ENCODE data around the gene CHGA. TPM values are rescaled to one million over a fixed set of nuclear protein-coding genes. Genes with fewer than 3 reads are reported as not detected.

Gene CHGA
- total RNA-seq, 1 donor from 2014 or later = not detected

GRCh38 chr14:92958373-92959188 lies 35.6 kb downstream of the CHGA start:
- Mint-ChIP-seq H3K36me3 (ENCODE audit: low read depth) (no peaks in the 10 kb centered on the region), H3K27me3 (ENCODE audit: insufficient read depth) (no peaks in the 10 kb centered on the region), H3K4me1 (ENCODE audit: low read depth) (no peaks in the 10 kb centered on the region), H3K9me3 (no peaks in the 10 kb centered on the region), H3K27ac (no peak overlapping the region), H3K4me3 (no peak overlapping the region)
- intact Hi-C loops (cut with micrococcal nuclease) = no loop called here
- no peak for DNase-seq (ENCODE audit: low spot score)

DNA sequence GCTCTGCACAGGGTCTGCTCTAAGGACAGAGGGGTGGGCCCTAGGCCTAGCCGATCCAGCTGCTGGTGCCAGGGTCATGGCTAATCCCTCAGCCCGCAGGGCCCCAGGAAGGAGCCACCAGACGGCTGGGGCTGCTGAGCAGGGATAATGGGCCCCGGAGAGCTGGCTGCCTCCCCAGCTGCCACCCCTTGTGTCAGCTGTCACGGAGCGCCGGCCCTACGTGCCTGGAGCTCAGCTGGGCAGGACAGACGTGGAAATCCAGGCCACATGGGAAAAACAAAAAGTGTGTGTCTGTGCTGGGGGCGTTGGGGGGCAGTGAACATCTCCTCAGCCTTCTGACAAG lies 36.2 kb downstream of the CHGA start:
- no peaks in the 10 kb centered on the region for H3K27me3 Mint-ChIP-seq (ENCODE audit: insufficient read depth)
- DNase-seq (ENCODE audit: low spot score) = no peak
- no peaks in the 10 kb centered on the region for H3K36me3 Mint-ChIP-seq (ENCODE audit: low read depth)
- no peaks in the 10 kb centered on the region for H3K4me1 Mint-ChIP-seq (ENCODE audit: low read depth)
- no peak overlapping the region for H3K27ac Mint-ChIP-seq
- intact Hi-C loops (cut with micrococcal nuclease) = no loop called here
- no peak overlapping the region for H3K4me3 Mint-ChIP-seq
- H3K9me3 Mint-ChIP-seq = no peaks in the 10 kb centered on the region

- DNase-seq (ENCODE audit: low spot score) = no peak
- H3K4me3 Mint-ChIP-seq = no peak overlapping the region
- no peaks in the 10 kb centered on the region for H3K36me3 Mint-ChIP-seq (ENCODE audit: low read depth)
- intact Hi-C loops (cut with micrococcal nuclease) = no loop called here
- no peaks in the 10 kb centered on the region for H3K27me3 Mint-ChIP-seq (ENCODE audit: insufficient read depth)
- no peaks in the 10 kb centered on the region for H3K4me1 Mint-ChIP-seq (ENCODE audit: low read depth)
- H3K27ac Mint-ChIP-seq = no peak overlapping the region
- H3K9me3 Mint-ChIP-seq = no peaks in the 10 kb centered on the region
Observed at GRCh38 chr14:92959761-92960680, 37.1 kb downstream of the CHGA start.

GRCh38 chr14:92960706-92961566 lies 38.0 kb downstream of the CHGA start:
- Mint-ChIP-seq H3K4me3 (no peak overlapping the region), H3K27ac (no peak overlapping the region), H3K36me3 (ENCODE audit: low read depth) (no peaks in the 10 kb centered on the region), H3K4me1 (ENCODE audit: low read depth) (no peaks in the 10 kb centered on the region), H3K9me3 (no peaks in the 10 kb centered on the region), H3K27me3 (ENCODE audit: insufficient read depth) (no peaks in the 10 kb centered on the region)
- DNase-seq (ENCODE audit: low spot score) = no peak
- intact Hi-C loops (cut with micrococcal nuclease) = no loop called here

GRCh38 chr14:92961567-92961855 lies 38.6 kb downstream of the CHGA start:
- H3K27me3 Mint-ChIP-seq (ENCODE audit: insufficient read depth) = no peaks in the 10 kb centered on the region
- intact Hi-C loops (cut with micrococcal nuclease) = no loop called here
- no peak overlapping the region for H3K4me3 Mint-ChIP-seq
- no peaks in the 10 kb centered on the region for H3K9me3 Mint-ChIP-seq
- H3K36me3 Mint-ChIP-seq (ENCODE audit: low read depth) = no peaks in the 10 kb centered on the region
- H3K27ac Mint-ChIP-seq = no peak overlapping the region
- DNase-seq (ENCODE audit: low spot score) = no peak
- no peaks in the 10 kb centered on the region for H3K4me1 Mint-ChIP-seq (ENCODE audit: low read depth)

DNA sequence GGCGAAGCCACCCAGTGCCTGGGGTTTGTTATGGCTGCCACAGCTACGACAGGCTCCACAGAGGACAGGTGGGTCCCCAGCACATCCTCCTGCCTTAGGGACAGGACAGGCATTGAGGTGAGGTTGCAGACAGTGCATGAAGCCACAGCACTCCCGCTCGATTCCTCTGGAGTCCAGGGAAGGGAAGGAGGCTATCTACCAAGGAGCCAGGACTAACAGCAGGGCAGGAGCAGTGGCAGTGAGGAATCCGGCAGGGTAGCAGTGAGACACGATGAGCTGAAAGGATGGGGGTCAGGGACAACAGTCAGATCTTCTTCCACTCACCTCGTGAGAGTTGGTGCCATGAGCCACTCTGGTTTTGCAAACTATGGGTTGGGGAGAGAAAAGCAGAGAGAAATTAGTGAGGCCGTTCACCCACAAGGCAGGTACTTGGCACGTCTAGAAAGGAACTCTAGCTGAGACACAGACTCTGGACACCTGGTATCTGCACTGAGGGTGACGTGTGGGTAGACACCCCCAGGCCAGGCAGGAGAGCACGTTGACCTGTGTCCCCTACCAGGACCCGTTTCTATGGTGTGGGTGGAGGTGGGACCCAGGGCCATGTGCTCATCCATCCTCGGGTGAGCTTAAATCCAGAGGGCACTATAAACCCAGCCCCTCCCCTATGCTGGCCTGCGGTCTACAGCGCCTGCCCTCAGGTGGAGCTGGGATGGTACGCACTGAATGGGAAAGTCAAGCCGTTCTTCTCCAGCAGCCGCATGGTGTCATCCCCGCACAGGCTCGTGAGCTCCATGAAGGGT lies 39.3 kb downstream of the CHGA start:
- no peak for DNase-seq (ENCODE audit: low spot score)
- no peak overlapping the region for H3K4me3 Mint-ChIP-seq

DNA sequence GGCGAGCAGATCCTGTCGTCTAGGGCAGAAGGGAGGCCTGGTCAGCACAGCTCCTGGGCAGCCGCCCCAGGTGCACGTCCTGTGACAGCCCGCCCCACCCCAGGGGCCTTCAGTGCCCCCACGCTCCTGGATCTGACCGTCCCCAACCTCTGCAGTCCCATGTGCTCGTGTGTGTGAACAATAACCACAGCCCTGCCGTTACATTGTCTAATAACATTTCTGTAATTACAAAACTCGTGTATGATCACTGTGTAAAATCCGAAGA lies 39.8 kb downstream of the CHGA start:
- no peak overlapping the region for H3K27ac Mint-ChIP-seq
- no peak for DNase-seq (ENCODE audit: low spot score)
- no peak overlapping the region for H3K4me3 Mint-ChIP-seq
- H3K27me3 Mint-ChIP-seq (ENCODE audit: insufficient read depth) = no peaks in the 10 kb centered on the region
- H3K4me1 Mint-ChIP-seq (ENCODE audit: low read depth) = no peaks in the 10 kb centered on the region
- no peaks in the 10 kb centered on the region for H3K36me3 Mint-ChIP-seq (ENCODE audit: low read depth)
- intact Hi-C loops (cut with micrococcal nuclease) = no loop called here
- peaks cover 3% of the 10 kb centered on the region for H3K9me3 Mint-ChIP-seq

More for the DNA sequence above, 39.3 kb downstream of the CHGA start:
- intact Hi-C loops (cut with micrococcal nuclease) = no loop called here
- no peaks in the 10 kb centered on the region for H3K4me1 Mint-ChIP-seq (ENCODE audit: low read depth)
- H3K27ac Mint-ChIP-seq = no peak overlapping the region
- H3K27me3 Mint-ChIP-seq (ENCODE audit: insufficient read depth) = no peaks in the 10 kb centered on the region
- no peaks in the 10 kb centered on the region for H3K36me3 Mint-ChIP-seq (ENCODE audit: low read depth)
- H3K9me3 Mint-ChIP-seq = no peaks in the 10 kb centered on the region

DNA sequence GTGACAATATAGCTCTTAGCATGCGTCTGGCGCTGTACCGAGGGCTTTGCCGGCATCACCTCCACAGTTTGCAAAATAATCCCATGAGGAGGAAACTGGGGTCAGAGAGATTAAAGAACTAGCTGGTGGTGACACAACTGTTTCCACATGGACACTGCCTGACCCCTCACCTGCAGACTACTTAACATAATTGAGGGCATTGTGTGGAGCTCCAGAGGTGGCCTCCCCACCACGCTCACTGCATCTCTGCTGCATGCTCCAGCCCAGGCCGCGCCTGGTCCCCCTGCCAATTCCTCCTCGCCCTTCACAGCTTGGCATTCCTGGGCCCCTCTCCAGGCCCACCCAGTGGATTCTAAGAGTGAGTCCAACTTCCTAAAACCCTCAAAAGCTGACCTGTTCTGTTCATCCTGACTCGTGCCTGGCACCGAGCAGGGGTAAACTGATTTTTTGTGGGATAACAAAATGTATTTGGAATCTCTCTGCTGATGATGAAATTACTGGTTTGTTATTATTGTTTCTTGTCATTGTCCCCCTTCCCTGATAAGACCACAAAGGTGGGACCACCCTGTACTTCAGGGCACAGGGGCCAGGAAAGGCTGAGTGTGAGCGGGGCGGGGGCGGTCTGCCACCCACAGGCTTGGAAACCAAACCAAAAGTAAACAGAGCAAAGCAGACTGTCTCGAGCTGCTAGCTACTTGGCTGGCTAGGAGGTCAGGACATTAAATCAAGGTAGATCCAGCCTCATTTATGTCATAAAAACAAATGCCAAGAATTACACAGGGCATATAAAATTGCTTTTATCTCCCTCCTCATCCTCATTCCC lies 40.6 kb downstream of the CHGA start:
- Mint-ChIP-seq H3K27ac (no peak overlapping the region), H3K9me3 (peaks cover 3% of the 10 kb centered on the region)
- intact Hi-C loops (cut with micrococcal nuclease) = no loop called here

GRCh38 chr14:92964124-92965109 lies 41.5 kb downstream of the CHGA start:
- no peaks in the 10 kb centered on the region for H3K4me1 Mint-ChIP-seq (ENCODE audit: low read depth)
- H3K27ac Mint-ChIP-seq = no peak overlapping the region
- H3K9me3 Mint-ChIP-seq = peaks cover 3% of the 10 kb centered on the region
- H3K27me3 Mint-ChIP-seq (ENCODE audit: insufficient read depth) = no peaks in the 10 kb centered on the region
- no peak overlapping the region for H3K4me3 Mint-ChIP-seq
- H3K36me3 Mint-ChIP-seq (ENCODE audit: low read depth) = no peaks in the 10 kb centered on the region
- DNase-seq (ENCODE audit: low spot score) = no peak
- intact Hi-C loops (cut with micrococcal nuclease) = no loop called here

More for the DNA sequence above, 40.6 kb downstream of the CHGA start:
- no peaks in the 10 kb centered on the region for H3K36me3 Mint-ChIP-seq (ENCODE audit: low read depth)
- DNase-seq (ENCODE audit: low spot score) = no peak
- no peak overlapping the region for H3K4me3 Mint-ChIP-seq
- no peaks in the 10 kb centered on the region for H3K27me3 Mint-ChIP-seq (ENCODE audit: insufficient read depth)
- H3K4me1 Mint-ChIP-seq (ENCODE audit: low read depth) = no peaks in the 10 kb centered on the region

DNA sequence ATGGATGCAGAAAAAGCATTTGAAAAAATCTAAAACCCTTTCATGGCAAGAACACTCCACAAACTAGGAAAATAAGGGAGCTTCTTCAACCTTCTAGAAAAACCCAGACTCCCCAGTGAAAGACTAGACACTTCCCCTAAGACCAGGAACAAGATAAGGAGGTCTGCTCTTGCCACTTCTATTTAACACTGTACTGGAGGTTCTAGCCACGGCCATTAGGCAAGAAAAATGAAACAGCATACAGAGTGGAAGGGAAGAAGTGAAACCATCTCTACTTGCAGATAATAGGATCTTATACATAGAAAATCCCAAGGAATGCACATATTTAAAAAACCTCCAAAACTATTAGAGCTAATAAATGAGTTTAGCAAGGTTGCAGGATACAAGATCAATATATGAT lies 42.3 kb downstream of the CHGA start:
- H3K27ac Mint-ChIP-seq = no peak overlapping the region
- intact Hi-C loops (cut with micrococcal nuclease) = no loop called here
- DNase-seq (ENCODE audit: low spot score) = no peak

GRCh38 chr14:92967346-92967926 lies 44.5 kb downstream of the CHGA start:
- intact Hi-C loops (cut with micrococcal nuclease) = no loop called here
- H3K9me3 Mint-ChIP-seq = peaks cover 3% of the 10 kb centered on the region
- no peaks in the 10 kb centered on the region for H3K27me3 Mint-ChIP-seq (ENCODE audit: insufficient read depth)
- no peak overlapping the region for H3K4me3 Mint-ChIP-seq
- H3K4me1 Mint-ChIP-seq (ENCODE audit: low read depth) = no peaks in the 10 kb centered on the region
- peaks cover 3% of the 10 kb centered on the region for H3K36me3 Mint-ChIP-seq (ENCODE audit: low read depth)
- no peak for DNase-seq (ENCODE audit: low spot score)
- no peak overlapping the region for H3K27ac Mint-ChIP-seq

More for the DNA sequence above, 42.3 kb downstream of the CHGA start:
- no peaks in the 10 kb centered on the region for H3K4me1 Mint-ChIP-seq (ENCODE audit: low read depth)
- H3K4me3 Mint-ChIP-seq = no peak overlapping the region
- H3K27me3 Mint-ChIP-seq (ENCODE audit: insufficient read depth) = no peaks in the 10 kb centered on the region
- peaks cover 3% of the 10 kb centered on the region for H3K9me3 Mint-ChIP-seq
- H3K36me3 Mint-ChIP-seq (ENCODE audit: low read depth) = no peaks in the 10 kb centered on the region

All from activated T-helper 1 cell treated with anti-CD3 and anti-CD28 coated beads, Interleukin-12 subunit alpha, Interleukin-12 subunit beta, Interleukin-2, Interleukin-4 antibody, amounts not matched to agents 30 ng/mL and 10 ng/mL and 1 ng/mL, durations not matched to agents 14 hours and 24 hours and 36 hours (primary cell).